Activated CD8-positive, alpha-beta memory T cell treated with anti-CD3 and anti-CD28 coated beads for 1 hour (primary cell): Measurements from ENCODE around the gene ASIC2.

Experiments used
- DNase-seq, 2 donors: peaks; one replicate each; pipeline ENCODE4 v3.0.0-alpha.2; 2020; ENCODE audit warnings: low read depth in 1 of 2; ENCODE audit errors: extremely low read depth in 1 of 2

The ASIC2 gene

DNA sequence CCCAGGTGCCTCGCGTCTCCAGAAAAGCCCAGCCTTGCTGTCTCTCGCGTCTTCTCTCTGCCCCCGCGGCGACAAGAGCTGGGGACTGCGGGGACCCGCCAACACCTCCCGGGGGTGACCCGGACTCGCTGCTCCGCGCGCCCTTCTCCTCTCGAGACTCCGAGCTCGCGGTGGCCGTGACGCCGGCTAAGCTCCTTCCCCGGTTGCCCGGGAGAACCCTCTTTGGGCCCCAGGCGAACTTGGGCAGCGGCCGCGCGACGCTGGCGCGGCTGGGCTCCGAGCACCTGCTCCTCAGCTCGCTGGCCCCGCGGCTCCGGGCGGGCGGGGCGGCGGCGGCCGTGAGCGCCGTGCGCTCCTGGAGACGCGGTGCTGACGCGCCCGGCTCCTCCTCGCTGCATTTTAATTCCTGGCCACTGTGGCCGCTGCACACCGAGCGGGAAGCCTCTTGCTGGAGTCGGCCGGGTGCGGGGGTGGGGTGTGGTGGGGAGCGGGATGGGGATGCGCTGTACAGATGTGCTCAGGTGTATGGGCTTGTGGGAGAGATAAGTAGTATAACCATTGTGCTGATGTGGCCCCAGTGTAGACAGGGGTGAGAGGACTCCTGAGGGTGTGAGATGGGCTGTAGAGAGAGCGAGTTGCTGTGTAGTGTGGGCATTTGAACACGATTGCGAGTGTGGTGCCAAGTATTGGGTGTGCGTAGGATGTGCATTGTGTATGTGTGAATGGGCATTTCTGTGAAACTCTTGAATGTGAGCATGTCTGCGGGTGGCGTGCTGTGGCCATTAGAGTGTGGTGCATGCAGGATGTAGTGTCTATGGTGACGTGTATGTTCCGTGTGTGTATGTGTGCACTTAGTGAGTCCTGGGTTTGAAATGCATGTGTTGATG is at the start of gene ASIC2:
ASIC2 (minus strand) TSS at position 315 of the 887 bp plus-strand sequence.
- DNase-seq = no peak

DNA sequence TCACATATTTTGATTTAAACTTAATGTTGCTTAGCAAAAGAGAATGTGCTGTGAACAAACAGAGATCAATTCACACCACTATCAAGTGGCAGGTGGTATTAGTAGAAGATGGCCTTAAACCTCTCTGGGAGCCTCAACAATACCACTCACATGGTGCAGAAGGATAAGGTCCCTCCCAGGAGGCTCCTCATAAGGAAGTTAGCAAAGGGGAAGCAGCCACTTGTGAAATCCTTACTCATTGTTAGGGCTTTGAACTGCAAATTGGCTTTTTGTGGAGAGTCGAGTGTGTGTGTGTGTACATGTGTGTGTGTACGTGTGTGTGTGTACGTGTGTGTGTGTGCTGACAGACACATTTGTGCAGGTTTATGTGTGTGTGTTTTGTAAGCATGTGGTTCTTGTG is 48.9 kb upstream of the ASIC2 start:
- no peak for DNase-seq

DNA sequence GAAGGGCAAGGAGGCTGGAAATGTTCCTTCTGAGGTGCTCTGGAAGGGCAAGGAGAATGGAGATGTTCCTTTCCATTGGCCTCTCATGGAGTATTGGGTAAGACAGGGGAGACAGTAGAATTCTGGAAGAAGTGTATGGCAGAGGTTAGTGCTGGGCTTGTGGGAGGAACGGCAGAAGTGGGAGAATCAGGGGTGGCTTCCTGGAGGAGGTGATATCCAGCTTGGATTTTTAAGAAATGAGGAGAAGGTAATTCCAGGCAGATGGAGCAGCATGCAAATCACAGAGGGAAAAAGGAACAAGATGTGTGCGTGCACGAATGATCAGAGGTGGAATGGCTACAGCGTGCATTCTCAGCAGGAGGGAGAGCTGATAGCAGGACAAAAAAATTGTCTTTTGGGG is 45.1 kb upstream of the ASIC2 start:
- DNase-seq = no peak

DNA sequence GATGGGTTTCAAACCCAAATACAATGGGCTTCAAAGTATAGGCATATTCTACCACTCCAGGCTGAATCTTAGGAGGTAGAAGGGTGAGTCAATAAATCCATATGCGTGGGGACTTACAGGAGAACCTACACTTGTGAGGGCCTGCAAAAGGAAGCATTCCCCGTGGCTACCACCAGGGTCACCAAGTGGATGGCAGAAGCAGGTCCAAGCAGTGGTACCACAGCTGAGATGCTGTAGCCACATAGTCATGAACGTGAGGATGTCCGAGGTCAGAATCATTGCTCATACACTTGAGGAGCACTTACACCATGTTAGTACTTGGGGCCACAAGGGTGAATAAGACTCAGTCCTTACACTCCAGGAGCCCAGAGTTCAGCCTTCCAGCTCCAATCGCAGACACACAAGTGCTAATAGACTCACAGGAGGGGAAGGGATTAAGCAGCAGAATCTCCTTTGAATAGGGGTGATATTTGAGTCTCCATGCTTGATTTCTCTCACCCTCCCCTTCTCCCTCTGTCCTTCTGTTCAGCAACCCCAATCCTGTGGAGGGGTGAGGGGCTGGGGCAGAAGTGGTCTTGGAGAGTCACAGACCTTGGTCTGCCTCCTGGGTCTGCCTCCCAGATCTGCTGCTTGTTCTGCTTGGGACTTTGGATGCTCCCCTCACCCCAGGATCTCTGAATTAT is 42.5 kb upstream of the ASIC2 start:
- no peak for DNase-seq

DNA sequence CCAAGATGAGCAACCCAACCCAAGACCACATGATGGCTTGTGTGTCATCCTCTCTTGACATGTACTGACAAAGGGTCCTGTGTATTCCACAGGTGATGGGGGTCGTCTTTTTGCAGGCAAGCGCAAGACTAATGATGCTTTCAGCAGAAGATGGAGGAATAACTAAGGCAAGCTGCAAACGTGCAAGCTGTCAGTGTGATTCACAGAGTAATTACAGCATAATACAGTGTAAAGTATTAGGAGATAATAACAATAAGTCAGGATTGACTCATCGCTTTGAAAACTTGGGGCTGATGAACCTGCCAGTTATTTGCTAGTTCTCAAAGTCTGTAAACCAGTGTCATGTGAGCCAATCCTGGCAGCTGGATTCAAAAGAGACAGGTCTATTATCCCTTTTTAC is 41.6 kb upstream of the ASIC2 start:
- DNase-seq = no peak

DNA sequence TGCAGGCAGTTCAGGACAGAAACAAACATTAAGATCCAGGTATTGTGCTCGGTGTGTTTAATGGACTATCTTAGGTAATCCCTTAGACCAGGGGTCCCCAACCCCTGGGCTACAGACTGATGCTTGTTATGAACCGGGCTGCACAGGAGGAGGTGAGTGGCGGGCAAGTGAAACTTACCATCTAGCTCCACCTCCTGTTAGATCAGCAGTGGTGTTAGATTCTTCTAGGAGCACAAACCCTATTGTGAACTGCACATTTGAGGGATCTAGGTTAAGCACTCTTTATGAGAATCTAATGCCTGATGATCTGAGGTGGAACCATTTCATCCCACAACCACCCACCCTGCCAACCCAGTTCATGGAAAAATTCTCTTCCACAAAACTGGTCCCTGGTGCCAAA is 37.8 kb upstream of the ASIC2 start:
- no peak for DNase-seq

DNA sequence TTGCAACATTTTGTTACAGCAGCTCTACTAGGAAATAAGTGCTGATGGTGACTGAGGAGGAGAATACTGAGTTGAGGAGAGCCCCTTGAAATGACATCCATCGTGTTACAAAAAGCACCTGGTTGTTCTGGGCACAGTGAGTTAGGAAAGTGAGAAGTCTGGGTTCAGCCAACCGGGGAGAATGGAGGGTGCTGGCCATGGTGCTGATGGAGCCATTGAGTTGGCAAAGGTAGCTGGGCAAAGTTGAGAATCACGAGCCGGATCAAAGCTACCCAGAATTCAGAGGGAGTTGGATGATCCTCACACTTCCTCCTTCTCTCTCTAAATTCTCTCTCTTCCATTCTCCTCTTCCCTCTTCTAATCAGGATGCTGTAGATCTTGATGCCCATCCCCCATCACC is 35.0 kb upstream of the ASIC2 start:
- no peak for DNase-seq

DNA sequence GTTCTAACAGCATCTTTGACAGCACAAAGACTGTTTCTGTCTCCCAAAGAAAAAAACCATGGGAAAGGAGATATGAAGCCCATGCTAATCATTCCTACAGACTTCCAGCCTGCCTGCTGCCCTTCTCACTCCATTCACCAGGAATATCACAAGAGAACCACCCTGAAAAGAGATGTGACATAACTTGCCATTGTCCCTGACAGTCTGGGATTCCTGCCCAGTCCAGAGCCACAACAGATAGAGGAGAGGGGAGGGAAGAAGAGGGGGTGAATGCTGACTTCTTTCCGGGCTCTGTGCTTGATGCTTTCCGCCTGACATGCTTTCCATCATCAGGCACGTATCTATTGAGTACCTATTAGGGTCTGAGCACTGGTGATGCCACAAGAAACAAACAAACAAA is 31.6 kb upstream of the ASIC2 start:
- DNase-seq = no peak

DNA sequence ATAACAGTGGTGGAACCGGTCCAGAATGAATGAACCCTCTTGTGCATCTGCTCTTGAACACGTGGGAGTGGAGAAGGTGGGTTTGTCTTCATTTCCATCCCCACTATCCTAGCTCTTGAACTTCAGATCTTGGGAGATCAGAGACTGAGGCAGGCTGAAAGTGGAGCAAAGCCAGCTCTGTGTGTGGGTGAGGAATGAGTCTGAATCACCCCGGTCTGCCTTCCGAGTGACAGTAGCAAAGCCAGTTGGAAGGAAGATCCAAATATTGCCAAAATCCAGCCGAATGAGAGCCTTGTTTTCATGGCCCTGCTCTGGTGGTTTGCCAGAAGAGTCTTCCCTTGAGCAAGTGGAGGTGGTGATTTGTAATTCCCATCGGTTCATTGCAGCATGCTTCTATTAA is 29.0 kb upstream of the ASIC2 start:
- DNase-seq = no peak

DNA sequence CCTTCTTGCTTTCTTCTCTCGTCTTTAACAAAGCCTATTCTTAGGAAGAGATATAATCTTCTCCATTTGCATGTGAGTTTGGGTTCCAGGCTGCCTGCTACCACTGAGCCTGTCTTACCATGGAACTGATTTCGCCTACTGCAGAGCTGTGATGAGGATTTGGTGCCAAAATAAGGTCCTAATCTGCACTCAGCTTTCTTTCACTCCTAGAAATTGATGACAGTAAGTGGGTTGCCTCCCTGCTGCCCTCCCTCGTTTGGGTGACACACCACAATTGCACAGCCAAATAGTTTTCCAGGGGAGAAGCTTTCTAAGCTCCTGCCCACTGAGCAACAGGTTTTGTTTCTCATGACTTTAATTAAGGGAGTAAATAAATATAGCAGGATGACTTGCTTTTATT is 25.1 kb upstream of the ASIC2 start:
- no peak for DNase-seq

DNA sequence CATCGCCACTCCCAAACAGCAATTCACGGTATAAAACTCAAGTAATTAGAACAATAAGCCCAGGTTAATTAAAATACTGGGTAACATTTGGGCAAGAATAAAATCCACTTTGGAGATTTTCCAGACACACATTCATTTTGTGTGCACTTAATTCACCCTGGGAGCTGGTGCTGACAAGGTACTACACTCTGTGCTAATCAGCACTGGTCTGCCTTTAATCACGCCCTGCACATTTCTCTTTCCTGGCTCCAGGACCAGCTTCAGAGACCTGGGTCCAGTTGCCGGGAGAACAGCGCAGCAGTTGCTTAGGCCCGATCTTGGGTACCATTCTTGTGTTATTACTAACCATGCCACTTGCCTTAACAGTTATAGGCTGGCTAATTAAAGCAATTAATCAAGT is 23.7 kb upstream of the ASIC2 start:
- DNase-seq = no peak

DNA sequence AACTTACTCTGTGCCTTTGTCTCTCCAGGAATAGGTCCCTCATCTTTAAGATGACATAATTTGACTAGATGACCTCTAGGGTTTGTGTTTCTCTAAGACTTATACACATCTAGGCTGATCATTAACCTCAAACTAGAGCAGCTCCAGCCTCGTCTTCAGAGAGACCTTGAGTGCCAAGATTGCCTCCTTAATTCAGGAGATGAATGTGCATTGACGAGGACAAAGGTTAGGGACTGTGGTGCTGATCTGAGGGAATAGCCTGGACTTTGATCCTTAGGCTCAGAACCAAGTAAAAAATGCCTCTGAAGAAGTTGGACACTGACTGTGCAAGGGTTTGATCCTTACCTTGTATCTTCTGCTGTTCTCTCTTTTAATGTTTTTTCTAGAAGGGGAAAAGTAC is 17.2 kb upstream of the ASIC2 start:
- DNase-seq = no peak

DNA sequence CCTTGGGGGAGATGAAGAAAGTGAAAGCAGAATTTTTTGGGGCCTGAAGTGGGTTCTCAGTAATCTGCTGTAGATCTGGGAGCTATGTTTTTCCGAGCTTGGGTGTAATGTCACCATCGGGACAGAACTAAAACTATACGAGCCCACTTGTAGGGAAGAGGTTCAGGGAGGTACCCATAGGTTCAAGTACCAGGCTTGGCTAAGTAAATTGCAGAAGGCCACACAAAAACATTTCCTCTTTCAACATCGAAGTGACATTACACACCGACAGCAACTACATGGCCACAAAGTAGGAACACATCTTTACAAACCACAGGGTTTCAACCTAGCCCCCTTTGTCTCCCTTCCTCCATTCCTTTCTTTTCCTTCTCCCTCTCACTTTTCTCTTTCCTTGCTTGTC is 10.2 kb upstream of the ASIC2 start:
- no peak for DNase-seq

DNA sequence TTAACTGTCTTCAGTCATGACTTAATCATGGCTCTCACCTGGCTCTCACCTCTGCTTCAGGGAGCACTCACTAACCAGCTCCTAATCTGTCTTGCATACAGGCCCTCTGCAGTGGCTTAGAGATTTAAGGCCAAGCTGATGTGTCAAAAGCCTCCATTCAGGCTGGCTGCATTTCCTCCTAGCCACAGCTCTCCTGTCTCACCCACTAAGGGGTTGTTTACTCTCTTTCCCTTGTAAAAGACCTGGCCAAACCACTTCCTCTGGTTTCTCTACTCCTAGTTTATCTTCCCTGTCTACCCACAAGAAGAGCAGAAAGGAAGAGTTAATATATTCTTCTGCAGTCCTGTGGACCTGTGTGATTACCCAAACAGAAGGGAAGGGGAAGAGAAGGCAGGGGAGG is 9.3 kb upstream of the ASIC2 start:
- DNase-seq = no peak

DNA sequence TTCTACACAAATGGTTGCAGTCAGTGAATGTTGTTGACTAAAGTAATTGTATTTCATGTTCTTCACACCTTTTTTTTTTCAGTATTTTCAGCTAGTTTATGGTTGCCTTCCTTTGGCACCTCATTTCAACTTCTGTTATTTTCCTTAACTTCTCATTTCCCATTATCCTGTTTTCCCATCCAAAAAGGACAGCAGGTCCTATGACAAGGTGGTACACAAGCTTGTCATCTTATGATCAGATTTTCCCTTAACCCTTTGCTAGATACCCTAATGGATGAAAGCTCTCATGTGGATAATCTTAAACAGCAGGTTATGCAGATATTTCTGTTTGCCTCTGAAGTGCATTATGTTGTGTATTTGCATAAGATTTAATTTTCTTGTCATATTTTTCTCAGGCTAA is 7.1 kb upstream of the ASIC2 start:
- DNase-seq = no peak

DNA sequence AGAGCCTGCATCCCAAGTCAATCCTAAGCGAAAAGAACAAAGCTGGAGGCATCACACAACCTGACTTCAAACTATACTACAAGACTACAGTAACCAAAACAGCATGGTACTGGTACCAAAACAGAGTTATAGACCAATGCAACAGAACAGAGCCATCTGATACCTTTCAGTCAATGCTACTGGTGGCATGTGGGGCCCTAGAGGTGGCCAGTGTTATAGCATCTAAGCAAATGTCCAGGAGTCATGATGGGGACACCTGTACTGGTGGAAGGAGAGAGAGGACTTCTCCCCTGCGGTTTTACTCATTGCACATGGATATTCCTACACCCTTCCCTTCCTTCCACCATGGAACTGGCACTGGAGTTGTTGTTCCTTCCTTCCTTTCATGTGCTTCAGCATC is 6.0 kb upstream of the ASIC2 start:
- DNase-seq = no peak

DNA sequence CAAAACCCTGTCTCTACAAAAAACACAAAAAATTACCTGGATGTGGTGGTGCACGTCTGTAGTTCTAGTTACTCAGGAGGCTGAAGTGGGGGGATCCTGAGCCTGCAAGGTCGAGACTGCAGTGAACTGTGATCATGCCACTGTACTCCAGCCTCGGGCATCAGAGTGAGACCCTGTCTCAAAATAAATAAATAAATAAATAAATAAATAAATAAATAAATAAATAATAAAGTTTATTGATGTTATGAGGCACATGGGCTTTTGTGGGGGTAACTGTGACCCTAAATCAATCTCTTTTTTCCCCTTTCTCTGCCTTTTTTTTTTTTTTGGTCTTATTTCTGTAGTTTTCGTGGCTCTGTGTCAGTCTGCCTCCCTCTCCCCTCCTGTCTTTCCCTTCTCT is 4.5 kb upstream of the ASIC2 start:
- DNase-seq = no peak

DNA sequence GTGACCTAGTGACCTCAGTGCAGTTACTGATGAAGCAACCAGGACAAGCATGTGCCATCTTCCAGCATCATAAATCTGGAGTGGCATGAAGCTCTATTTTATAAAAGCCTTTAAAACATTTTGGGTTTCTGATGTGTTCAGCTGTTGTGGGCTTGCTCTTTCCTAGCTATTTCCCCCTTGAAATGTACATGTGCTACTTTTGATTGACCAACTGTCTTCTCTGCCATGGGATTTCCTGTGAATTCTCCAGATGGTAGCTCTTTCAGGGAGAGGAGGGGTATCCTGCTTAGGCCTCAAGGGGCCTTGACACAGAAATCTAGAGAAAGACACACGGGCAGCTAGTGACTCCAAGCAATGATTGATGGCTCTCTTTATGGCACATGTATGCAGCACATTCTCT is 1.9 kb upstream of the ASIC2 start:
- DNase-seq = no peak

DNA sequence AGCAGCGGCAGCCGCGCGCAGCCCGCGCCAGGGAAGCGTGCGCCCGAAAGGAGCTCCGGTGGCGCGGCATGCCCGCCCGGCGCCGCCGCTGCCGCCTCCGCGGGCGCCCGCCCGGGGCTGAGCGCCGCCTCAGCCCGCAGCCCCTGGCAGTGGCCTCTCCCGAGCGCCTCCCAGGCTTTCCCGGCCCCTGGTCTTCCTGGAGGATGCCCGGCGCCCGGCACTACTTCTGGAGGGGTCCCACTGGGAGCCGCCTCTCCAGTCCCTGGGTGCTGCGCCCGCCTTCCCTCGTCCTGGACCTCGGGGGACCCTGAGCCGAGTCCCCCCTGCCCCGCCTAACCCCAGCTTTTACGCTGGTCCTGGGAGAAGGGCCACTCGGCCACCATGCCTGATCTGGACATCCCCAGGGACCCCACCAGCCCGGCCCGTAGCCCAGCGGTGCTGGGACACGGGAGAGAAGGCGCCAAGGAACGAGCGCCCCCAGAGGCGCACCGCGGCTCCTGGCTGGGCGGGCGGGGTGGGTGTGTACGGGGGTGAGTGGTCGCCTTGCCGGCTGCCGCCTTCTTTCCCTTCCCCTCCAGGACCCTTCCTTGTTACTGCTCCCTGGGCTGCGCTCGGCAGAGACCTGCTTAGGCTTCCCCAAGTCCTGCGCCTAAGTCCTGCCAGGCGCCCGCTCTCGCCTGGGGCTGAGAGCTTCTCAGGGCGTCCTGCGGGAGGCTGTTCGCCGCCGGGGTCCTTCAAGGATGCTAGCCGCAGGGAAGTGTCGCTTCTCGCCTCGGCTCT is 704 bp downstream of the ASIC2 start:
- no peak for DNase-seq

DNA sequence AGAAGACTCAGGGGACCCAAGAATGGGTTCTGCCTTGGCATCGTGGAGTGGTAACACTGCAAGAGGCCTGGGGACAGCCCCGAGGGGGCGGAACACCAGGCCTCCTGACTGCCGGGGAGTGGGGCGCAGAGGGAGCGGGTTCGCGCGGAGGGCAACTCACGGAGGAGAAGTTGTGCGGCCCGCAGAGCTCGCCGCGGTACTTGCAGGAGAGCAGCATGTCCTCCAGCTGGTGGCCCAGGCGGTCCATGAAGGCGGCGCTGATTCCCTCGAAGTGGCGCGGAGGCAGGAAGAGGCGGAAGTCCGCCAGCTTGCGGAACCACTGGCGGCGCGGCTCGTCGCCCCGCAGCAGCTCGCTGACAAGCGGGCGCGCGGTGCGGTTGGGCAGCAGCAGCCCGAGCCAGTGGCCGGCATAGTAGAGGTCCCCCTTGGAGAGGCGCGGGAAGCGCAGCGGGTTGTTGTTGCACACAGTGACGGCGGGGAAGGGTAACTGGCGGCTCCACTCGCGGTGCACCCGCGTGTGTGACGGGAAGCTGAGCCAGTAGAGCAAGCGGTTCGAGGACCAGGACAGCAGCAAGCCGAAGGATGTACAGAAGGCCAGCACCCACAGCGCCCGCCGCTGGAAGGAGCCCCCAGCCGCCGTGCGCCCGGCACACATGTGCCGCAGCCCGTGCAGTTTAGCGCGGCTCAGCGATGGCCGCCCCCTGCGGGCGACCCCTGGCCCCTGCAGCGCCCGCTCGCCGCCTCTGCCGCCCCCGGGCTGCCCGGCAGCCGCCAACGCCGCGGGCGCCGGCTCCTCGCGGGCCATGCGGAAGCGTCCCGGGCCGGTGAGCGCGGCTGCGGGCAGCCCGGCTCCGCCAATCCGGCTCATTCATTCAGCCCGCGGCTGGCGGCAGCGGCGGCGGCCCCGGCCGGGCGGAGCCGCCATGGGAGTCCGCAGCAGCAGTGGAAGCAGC is 1.6 kb downstream of the ASIC2 start:
- no peak for DNase-seq

DNA sequence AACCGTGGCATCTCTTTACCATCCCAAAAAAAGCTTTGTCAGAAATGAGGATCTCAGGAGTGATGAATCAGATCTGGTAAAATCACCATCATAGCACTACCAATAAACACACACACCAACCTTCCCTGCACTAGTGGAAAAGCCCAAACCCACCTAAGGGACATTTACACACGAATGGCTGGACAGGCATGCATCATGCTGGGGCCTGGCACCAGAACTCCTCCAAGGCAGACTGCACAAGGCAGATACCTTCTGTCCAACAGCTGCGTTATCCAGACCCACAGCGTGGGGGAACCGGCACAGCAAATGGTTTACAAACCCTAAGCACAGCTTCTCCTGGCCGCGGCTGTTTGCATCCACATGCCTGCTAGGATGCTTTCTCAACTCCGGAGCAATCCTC is 2.8 kb downstream of the ASIC2 start:
- DNase-seq = no peak
